Heart right ventricle (tissue), 16 donors: ENCODE data around the gene SEMA3E. TPM values are rescaled to one million over a fixed set of nuclear protein-coding genes. Genes with fewer than 3 reads are reported as not detected.
"Not testable (repeated sequence)": the region's sequence is repeated elsewhere in the genome, so short reads cannot be mapped to it uniquely, and the experiment has no call there.

Source experiments
- ATAC-seq, 8 donors: fragments of 200-7000 bp; cut with Tn5 transposase; one replicate each; pipeline ENCODE4 v1.9.1; 2020; ENCODE audit warnings: mild to moderate bottlenecking in 8 of 8, moderate library complexity in 8 of 8, moderate number of reproducible peaks in 1 of 8
- DNase-seq, 2 donors: peaks; one replicate each; pipeline ENCODE4 v3.0.0-alpha.2; 2020
- H3K27ac ChIP-seq, 10 donors: fragments of 200-600 bp; sonication (generic) in 2 of 10; one replicate each; pipeline versions ENCODE4 v1.5.0 to v1.8.0; 2020 to 2022; ENCODE audit warnings: mild to moderate bottlenecking in 3 of 10
- H3K27me3 ChIP-seq, 7 donors: fragments of 200-600 bp; one replicate each; pipeline ENCODE4 v1.8.0; 2021 to 2022; ENCODE audit warnings: mild to moderate bottlenecking in 2 of 7
- H3K36me3 ChIP-seq, 9 donors: fragments of 200-600 bp; sonication (generic) in 1 of 9; one replicate each; pipeline versions ENCODE4 v1.5.0 to v1.8.0; 2020 to 2022; ENCODE audit warnings: mild to moderate bottlenecking in 2 of 9
- H3K4me1 ChIP-seq, 9 donors: fragments of 200-600 bp; sonication (generic) in 1 of 9; one replicate each; pipeline versions ENCODE4 v1.5.0 to v1.8.0; 2020 to 2022; ENCODE audit warnings: mild to moderate bottlenecking in 4 of 9
- H3K4me3 ChIP-seq, 10 donors: fragments of 200-600 bp; sonication (generic) in 2 of 10; one replicate each; pipeline versions ENCODE4 v1.5.0 to v1.8.0; 2020 to 2022; ENCODE audit warnings: mild to moderate bottlenecking in 7 of 10, moderate library complexity in 2 of 10
- H3K9me3 ChIP-seq, 11 donors: fragments of 200-600 bp in 10 of 11; sonication (generic) in 2 of 11; one replicate each; pipeline versions ENCODE4 v1.5.0 to v1.8.0; 2013 to 2022; ENCODE audit warnings: mild to moderate bottlenecking in 2 of 11, control low read depth in 1 of 11, moderate library complexity in 1 of 11
- CTCF ChIP-seq, 9 donors: fragments of 200-600 bp; sonication (generic) in 2 of 9; IDR thresholded peaks; one replicate each; pipeline versions ENCODE4 v1.5.0 to v1.8.0; 2021 to 2022; ENCODE audit warnings: antibody characterized with exemption in 9 of 9, mild to moderate bottlenecking in 5 of 9, moderate library complexity in 1 of 9
- WGBS, 2 donors: extraction: QIAGEN DNeasy Blood & Tissue Kit; methylation state at CpG; one replicate each; pipeline ENCODE4 v1.1.7; 2013; ENCODE audit warnings: inconsistent platforms in 1 of 2; 5-methylcytosine and 5-hydroxymethylcytosine counted together
- intact Hi-C, 10 donors: fragments of 100-400 bp; cut with DNase I; formaldehyde crosslinking; loops; one replicate each; pipeline versions ENCODE4 v1.11.1 to v1.14.2; 2022
- polyA plus RNA-seq, 2 donors: library from polyadenylated mRNA; stranded (reverse); fragments of 200-250 nt; gene quantifications; one replicate each; pipeline ENCODE4 v1.2.3, GENCODE V29; 2013
- total RNA-seq, 10 donors: library from RNA; stranded (reverse); fragmentation: NEBNext Ultra II Directional in 3 of 10; extraction: Animal tissue kit (Norgen Biotek cat#: 25700) in 3 of 10; gene quantifications; one replicate each; pipeline versions ENCODE4 v1.2.1 to v1.2.4, GENCODE V29; 2021 to 2023
- donor health status: Arrhythmogenic right ventricular cardiomyopathy.
- donor health status: ischemic (EF 13 %, LVEDD 7.1; RV severe dilation, severe dysfunction).
- donor health status: healthy with polysubstance abuse.
- donor health status: DM: no; HTN: yes; CAD: no.
- donor health status: DM: no; HTN: no; CAD: no.
- donor health status: ischemic (EF 25% LVEDD 6.9; RV normal size, moderate dysfunction).
- donor health status: ischemic (EF 25% LVEDD 5.7; RV mildly dilated, moderate dysfunction).
- donor health status: healthy.
- donor health status: DM: yes; HTN: yes; CAD: no.
- donor health status: Ischemic cardiomyopathy.
- donor health status: ischemic (EF 35%, LVEDD 5.7; RV mildly dilated, moderate dysfunction).
- donor health status: nonischemic (EF 11% LVEDD 7.7; RV severe dilation, severe dysfunction).
- donor health status: DM: yes; HTN: yes; CAD: no.
- donor health status: PGD.
- donor health status: ischemic (EF 29% LVEDD 5.4; RV normal size, mild dysfunction).
- donor health status: nonischemic (EF 23%, LVEDD 6.1; RV moderate dilation, normal function).

Gene SEMA3E
- total and polyA plus RNA-seq, 12 donors, result under 0.01 to 0.53 (median 0.30) TPM; not detected in 4

- no peak for ATAC-seq
- no peaks in the 10 kb centered on the region for H3K9me3 ChIP-seq
- H3K4me3 ChIP-seq, result no peak overlapping the region
- H3K4me1 ChIP-seq, result peaks cover 0 to 9% (median 0%) of the 10 kb centered on the region in 9 donors
- no peak for TF ChIP-seq CTCF (IDR thresholded peaks at IDR 0.05)
- no peak overlapping the region for H3K27ac ChIP-seq
- WGBS, 2 donors, result 89 to 92% methylated on average over 4 of the region's 4 CpGs
- H3K36me3 ChIP-seq, result no peaks in the 10 kb centered on the region
- intact Hi-C loops, result no loop called here
- no peaks in the 10 kb centered on the region for H3K27me3 ChIP-seq
- DNase-seq, result no peak
Observed at GRCh38 chr7:83465643-83466042, 183.3 kb downstream of the SEMA3E start.

- H3K27ac ChIP-seq, H3K27me3 ChIP-seq, DNase-seq, ATAC-seq, H3K36me3 ChIP-seq, H3K9me3 ChIP-seq, intact Hi-C loops, H3K4me1 ChIP-seq, H3K4me3 ChIP-seq: not testable (repeated sequence)
- WGBS, 2 donors, result 78 to 80% methylated on average over 13 to 15 of the region's 15 CpGs
Observed at GRCh38 chr7:83461820-83462219, 187.1 kb downstream of the SEMA3E start.

GRCh38 chr7:83459930-83460653, 188.8 kb downstream of the SEMA3E start:
- 43 to 62% methylated on average over 17 to 18 of the region's 18 CpGs for WGBS, 2 donors

GRCh38 chr7:83459101-83459929, 189.6 kb downstream of the SEMA3E start:
- H3K27ac ChIP-seq, H3K36me3 ChIP-seq, H3K4me1 ChIP-seq, ATAC-seq, H3K27me3 ChIP-seq, H3K4me3 ChIP-seq, H3K9me3 ChIP-seq, DNase-seq, intact Hi-C loops: not testable (repeated sequence)
- 76 to 79% methylated on average over 6 of the region's 6 CpGs for WGBS, 2 donors

More at GRCh38 chr7:83459930-83460653, 188.8 kb downstream of the SEMA3E start:
- H3K27ac ChIP-seq, H3K4me3 ChIP-seq, intact Hi-C loops, DNase-seq, ATAC-seq, H3K27me3 ChIP-seq, H3K36me3 ChIP-seq, H3K9me3 ChIP-seq, H3K4me1 ChIP-seq: not testable (repeated sequence)

- Histone ChIP-seq H3K27ac (no peak overlapping the region), H3K4me3 (no peak overlapping the region), H3K27me3 (no peaks in the 10 kb centered on the region), H3K36me3 (no peaks in the 10 kb centered on the region), H3K9me3 (no peaks in the 10 kb centered on the region), H3K4me1 (no peaks in the 10 kb centered on the region)
- no peak for TF ChIP-seq CTCF (IDR thresholded peaks at IDR 0.05)
- DNase-seq (no peak), ATAC-seq (no peak)
- intact Hi-C loops, result no loop called here
- 40 to 41% methylated on average over 5 of the region's 5 CpGs for WGBS, 2 donors
Observed at GRCh38 chr7:83457022-83457892, 191.7 kb downstream of the SEMA3E start.
